Anterior cingulate cortex (tissue), 58 donors: Measurements from ENCODE around the gene KDR.

Experiments
- DNase-seq, 58 donors: peaks; one replicate each; lab custom pipeline; 2025; lab: John Stamatoyannopoulos, UW

KDR gene

DNA sequence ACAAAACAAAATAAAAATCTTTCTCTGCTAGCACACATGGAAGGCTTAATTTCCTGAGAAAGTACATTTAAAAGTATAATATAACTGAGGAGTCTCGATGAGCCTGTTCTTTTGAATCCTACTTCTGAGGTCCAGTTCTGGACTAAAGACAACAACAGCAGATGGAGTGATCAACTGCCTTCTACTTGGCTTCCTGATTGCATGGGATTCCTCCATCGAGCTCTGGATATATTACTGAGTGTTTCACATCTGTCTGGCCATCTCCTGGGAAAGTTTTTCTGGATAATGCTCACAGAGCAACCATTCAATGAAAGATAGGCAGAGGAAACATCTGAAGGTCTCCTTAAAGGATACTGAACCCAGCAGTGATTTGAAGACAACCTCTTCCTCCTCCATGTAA lies 42.6 kb downstream of the KDR start:
- no peak for DNase-seq

DNA sequence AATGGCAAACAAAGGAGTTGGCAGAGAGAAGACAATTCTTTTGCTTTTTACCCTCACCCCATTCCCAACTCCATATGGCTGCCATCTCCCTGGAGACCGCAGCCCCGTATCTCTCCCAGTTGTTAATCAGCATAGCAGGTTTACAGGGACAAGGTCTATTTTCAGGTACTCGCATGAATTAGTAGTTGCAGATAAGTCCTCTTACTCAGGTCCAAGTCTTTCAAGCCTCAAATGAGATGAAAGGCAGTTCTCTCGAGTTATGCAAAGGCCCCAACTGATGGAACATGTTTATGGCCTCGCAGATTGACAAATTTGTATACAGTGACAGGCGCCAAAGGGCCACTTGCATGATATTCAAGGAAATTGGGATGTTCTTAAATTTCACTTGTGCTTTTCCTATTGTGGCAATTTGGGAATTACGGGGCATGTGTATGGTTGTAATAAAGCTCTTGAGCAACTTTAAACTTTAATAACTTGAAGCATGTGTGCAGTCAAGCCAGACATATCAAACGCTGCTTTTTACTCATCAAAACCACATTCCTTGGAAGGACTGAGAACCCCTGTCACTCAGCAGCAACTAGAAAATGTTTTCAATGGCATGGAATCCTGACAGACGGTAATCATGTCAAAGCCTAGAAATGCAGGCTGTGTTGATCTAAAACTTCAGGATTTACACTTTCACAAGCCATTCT lies 45.1 kb downstream of the KDR start:
- DNase-seq = no peak

DNA sequence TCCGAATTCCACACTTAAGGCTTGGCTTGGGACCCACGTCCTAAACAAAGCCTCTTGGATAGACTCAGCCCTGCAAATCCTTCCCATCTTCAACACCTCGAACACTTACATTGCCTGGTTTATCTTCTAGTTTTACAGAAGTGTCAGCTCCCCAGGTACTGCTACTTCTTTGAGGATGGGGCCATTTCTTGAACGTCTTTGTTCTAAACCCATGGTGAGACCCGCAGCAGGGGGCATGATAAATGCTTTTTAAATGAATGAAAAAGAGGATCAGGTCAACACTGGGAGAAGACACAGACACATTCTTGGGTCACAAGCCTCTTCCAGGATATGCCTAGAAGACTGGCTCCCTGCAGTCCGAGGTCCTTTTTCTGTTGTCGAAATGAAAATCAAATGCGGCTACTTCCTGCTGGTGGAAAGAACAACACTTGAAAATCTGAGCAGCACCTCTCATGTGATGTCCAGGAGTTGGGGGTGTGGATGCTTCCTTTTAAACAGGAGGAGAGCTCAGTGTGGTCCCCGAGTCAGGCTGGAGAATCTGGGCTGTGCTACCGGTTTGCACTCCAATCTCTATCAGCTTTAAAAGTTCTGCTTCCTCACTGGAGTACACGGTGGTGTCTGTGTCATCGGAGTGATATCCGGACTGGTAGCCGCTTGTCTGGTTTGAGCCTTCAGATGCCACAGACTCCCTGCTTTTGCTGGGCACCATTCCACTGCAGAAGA lies 45.8 kb downstream of the KDR start:
- DNase-seq = no peak

DNA sequence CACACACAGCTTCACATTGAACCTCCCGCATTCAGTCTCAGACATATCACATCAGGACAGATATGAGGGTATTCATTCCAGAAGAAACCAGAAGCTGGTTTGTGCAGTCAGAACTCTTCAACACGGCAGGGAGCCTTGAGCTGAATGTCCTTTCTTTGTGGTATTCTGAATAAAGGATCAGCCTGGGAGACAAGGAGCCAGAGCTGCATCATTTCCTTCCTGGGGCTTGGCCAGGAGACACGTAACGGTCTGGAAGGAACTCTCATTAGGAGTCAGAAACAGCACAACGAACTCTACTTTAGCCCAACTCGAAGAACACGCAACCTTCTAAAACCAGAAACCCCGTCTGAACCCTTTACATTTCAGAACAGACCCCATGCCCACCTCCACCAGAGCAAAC lies 46.4 kb downstream of the KDR start:
- no peak for DNase-seq

DNA sequence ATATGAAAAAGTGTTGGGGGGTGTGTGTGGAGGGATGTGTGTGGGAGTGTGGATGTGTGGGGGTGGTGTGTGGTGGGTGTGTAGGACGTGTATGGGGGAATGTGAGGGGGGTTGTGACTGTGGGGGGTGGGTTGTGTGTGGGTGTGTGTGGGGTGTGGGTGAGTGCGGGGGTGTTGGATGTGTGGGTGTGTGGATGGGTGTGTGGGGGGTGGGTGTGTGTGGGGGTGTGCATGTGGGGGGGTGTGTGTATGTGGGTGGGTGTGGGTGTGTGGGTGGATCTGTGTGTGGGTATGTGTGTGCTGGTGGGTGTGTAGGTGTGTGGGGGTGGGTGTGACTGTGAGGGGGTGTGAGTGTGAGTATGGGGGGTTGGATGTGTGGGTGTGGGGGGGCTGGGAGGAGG lies 47.8 kb downstream of the KDR start:
- no peak for DNase-seq

DNA sequence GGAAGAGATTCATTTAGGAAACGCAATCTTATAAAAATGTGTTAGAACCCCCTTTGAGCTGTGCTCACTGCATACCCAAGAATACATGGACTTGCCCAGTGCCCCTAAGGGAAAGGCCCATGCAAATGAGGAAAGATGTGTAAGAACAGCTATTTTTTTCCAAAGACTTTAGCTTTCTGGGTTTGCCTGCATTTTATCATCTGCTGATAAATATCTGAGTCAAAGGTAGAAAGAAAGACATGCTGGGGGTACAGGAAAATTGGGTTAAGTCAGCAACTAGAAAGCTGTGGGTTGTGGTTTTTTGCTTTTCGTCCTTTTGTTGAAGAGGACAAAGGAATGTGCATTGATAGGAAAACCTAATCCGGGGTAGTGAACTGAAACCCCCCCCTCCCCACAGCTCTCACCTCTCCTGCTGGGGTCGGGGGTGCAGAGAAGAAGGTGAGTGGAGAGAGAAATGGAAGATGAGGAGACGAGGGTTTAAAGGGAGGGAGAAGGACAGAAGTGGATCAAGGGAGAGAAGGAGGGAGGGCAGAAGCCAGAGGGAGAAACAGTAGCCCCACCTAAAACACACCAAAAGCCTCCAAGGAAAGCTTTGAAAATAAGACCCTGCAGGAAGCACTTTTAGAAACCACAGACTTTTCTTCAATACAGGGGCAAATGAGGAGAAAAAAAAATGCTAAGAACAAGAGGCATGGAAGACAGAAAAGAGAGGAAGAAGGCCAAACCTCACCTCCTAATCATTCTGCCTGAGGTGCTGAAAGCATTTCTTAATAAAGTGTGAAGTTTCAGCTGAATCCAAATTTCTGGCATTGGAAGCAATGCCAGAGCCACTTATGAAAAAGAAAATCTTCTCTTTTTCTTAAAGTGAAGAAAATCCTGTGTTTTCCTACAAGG lies 49.3 kb downstream of the KDR start:
- no peak for DNase-seq

DNA sequence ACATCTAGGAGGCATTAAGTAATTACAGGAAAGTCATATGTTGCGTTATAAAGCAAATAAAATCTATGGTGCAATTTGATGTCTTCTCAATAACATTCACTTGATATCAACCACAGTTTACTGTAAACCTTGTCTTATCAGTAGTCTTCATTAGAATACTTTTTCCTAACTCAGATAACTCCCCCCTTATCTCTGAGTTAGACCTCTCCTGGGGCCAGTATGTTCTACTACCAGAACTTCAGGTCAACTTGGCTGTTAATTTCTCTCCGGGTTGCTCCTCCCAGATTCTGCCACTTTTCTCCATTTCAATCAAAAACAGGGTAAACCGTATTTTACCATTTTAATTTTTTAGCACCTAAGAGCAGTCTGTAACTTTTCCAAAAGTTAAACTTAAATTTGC lies 50.0 kb downstream of the KDR start:
- DNase-seq = no peak

DNA sequence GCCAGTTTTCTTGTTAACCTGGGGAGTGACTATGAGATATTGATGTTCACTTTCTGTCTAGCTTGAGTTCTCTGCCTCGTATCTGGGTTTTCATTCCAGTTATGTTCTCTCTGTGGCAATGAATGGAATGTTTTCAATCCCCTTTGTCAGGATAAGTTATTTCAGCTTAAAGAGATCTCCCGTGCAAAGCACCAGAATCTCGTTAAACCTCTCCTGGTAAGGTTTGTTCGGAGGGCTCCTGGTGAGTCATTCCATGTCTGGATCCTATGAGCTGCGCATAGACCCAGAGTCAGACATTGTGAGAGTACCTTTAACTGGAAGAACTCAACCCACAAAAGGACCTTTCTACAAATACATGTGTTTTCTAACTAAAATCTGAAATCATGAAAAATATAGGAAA lies 51.0 kb downstream of the KDR start:
- DNase-seq = no peak

DNA sequence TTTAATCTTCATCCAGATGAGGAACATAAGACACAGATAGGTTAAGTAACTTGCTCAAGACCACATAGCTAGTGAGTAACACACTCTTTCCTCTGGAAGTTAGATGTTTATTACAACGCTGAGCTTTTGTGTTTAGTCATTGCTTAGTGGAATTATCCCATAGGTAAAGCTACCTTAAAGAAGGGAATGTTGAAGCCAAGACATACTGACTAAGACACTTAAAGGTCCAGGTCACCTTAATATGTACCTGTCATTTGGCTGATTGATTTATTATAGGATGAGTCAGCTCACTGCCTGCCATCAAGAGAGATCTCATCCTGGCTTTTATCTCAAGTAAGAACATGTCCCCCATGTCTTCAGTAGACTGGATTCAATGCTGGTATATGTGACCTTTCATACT lies 53.4 kb downstream of the KDR start:
- DNase-seq = no peak

DNA sequence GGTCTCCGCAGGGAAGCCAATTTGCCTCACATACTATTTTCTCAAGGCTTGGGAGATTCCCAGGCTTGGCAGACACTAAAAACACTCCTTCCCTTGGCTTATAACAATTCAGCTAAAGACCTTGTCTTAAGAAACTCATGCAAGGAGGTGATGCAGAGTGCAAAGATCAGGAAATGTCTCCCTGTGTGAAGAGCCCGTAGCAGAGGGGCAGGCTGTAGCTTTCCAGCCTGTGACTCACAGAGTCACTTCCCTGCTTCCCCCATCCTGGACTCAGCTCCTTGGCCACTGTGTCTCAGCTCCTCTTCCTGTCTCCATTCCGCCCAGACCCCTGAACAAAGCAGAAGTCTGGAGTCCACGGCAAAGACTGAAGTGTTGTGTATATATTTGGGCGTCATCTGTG lies 56.1 kb downstream of the KDR start:
- DNase-seq = no peak

DNA sequence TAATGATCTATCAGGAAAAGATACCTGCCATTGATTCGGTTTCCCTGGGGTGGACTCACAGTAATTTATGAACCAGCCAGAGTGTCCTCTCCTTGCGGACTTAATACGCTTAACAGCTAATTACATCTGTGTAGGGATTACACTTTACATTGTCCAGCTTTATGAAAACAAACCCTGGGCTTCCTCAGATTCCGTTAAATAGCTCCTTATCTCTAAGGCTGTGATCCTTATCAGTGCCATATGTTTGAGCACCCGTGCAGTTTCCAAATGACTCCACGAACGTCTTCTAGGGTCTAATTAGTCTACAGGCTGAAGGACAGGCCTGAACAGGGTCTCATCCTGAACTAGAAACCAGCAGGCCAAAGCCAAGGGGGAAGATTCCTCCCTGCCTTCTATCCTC lies 56.9 kb downstream of the KDR start:
- DNase-seq = no peak

DNA sequence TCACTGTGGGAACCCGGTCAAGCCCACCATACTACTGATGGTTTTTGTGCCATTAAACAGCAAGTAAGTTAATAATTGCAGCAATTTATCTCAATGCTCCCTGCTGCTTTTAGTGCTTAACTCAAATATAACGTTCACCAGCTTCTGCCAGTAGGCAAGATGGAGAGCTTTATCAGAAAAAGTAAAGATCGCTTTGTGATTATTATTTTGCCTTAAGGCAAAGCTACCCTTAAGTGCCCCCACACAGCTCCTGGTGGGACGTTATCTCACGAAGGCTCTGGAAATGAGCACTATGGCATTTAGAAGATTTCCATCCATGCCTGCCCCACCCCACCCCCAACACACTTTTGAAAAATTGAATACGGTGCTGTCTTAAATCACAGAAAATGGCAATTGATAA lies 59.4 kb downstream of the KDR start:
- DNase-seq = no peak

DNA sequence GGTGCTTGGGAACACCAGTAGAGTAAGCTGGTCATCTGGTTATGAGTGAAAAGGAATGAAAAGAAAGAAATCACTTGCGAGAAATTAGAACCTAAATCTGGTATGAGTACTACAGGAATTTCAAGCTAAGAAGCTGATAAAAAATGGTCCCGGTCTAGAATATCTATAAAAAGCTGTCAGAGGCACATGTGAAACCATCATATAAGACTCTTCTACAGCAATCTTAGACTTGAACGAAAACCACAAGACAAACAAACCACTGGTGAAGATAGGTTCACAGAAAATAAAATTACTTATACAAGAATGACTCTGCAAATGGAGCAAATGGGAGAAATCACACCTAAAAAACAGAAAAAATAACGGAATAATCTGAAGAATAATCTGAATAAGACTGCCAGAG lies 69.9 kb downstream of the KDR start:
- no peak for DNase-seq

DNA sequence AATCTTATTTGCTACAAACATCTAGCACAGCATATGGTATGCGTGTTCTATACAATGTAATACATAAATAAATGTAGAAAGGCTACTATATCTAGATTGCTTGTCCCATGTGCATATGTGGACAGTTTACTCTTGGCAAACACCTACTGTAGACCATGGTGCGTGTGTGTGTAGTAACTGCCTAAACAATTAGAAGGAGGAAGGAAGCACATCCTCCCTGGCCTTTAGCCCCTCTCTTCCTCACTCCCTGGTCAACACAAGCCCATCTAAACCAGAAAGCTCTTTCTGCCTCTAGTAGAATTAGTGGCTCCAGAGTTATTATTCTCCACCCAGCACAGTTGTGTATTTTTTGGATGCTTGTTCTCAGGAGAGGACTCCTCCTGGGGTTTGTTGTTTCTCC lies 73.9 kb downstream of the KDR start:
- DNase-seq = no peak

DNA sequence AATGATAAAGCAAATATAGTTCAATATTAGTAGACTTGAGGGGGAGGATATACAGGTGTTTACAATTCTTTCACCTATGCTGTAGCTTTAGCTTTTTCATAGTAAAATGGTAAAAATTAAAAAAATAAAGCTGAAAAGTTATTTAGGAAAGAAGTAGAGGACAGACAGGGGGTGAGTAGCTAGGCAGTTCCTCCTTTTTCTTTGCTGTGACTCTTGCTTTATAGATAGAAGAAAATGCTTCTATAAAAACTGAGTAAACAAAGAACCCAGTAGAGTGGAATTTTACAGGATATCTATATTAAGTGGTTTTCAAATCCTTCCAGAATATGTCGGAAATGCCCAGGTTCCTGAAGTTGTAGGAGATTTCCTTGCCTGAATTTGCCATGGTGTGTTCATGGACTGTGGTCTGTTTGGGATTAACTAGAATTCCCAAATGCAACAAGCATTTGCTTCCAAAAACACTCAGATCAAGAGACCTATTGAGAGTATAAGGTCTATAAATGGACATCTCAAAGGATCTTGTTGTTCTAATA lies 74.9 kb downstream of the KDR start:
- no peak for DNase-seq

DNA sequence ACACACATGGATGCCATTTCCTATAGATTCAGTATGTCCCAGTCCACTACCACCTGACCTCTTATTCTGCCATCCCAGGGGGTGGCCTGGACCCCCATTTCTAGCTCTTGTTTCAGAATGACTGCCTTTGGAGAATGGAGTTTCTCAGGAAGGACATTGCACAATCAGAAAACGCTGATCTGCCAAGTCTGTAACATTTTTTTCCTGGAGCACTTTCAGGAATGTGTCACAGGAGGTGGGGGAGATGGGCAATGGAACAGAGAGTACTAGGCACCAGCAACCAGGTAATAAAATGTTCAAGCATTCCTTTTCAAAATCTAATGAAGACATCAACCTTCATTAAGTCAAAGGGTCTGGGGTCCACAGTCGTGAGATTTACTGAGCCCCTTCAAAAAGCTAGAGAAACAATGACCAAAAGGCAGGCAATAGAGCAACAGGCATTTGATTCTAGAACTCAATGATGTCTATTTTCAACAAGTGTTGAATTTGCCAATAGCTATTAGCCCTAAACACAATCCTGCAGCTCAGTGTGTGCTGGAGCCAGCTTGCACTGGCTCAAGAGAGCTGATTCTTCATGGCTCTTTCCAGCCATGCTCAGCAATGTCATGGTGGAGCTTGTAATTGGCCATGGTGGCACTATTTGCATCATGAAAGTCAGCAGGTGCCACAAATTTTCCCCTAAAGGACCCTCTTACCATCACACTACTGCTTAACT lies 87.1 kb downstream of the KDR start:
- no peak for DNase-seq

DNA sequence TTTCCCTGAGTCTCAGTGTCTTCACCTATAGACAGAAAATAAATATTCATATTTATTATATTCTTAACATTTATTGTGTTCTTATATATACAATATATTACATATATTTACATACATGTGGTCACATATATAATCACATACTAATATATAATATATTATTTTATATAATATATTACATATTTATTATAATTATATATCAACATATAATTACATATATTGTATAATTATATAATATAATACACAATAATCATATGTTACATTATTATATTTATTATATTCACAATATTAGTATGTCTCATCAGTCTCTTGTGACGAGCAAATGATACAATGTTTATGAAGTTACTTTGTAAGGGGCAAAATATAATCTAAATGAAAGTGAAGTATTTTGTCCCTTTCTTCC lies 87.7 kb downstream of the KDR start:
- DNase-seq = no peak

DNA sequence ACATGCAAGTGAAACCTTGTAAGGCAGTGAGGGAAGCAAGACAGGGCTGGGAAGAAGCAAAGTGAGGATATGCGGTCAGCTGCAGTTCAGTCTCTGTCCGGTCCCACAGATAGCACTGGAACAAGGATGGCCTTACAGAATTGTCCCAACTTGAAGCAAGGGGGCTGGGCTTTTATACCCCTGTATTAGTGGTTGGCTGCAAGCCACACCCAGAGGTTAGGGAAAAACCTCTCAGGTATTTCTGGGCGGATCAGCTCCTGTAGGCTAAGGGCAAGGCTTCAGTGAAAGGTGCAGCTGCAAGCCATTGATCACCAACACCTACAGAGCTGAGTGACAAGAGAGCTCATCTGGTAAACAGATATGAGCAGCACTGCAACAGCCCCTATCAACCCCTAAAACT lies 89.0 kb downstream of the KDR start:
- no peak for DNase-seq

DNA sequence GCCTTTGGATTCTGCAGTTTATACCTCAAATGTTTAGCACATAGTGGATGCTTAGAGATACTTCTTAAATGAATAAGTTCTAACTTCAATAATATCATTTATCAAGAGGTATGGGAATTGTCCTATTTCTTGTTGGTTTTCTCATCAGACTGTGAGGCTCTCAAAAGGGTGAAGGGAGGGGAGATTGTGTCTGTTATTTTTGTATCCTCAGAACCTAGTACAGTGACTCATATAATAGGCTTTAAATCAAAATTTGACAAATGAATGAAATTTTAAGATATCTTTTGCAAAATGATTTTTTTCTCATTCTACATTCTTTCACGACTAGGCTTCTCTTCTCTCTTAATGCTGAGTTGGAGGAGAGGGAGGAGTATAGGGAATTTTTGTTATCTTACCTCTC lies 89.5 kb downstream of the KDR start:
- DNase-seq = no peak

DNA sequence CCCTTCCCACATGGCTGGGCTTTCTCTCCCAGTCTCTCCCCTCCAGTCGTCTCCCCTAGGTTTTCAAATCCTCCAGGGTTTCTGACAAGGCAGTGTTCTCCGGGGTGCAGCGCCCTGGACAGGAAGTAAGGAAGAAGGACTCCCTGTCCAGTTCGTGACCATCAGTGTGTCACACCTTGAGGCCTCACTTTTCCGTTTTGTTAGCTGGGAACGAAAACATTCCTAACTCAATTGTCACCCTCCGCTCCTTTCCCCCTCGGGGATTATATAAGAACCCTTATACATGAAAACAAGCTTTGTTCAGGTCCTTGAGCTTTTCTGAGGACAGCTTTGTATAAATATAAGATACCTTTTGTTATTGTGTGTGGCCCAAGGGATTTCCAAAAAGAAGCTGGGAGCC lies 92.1 kb downstream of the KDR start:
- DNase-seq = no peak

DNA sequence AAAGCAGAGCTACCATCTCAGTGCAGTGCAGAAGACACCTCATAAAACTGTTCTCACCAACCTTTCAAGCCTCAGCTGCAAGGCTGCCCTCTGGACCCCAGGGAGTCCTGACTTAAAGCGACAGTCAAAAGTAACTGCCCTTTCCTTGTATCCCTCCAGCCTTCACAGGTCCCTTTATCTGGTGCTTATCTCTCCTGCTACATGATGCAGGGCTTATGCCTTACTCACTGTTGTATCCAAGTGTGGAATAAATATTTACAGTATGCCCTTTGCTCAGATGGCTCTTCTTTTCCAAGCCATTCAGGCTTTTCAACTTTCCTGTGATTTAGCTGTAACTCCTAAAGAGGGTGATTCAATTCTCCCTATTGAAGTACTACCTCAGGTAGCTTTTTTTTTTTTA lies 92.6 kb downstream of the KDR start:
- no peak for DNase-seq
